HepG2 (cell line): ENCODE data around the gene KIAA1958. TPM values are rescaled to one million over a fixed set of nuclear protein-coding genes. Genes with fewer than 3 reads are reported as not detected.

Experiments used
- ATAC-seq: fragments of 200-7000 bp; cut with Tn5 transposase; 3 replicates; pipeline ENCODE4 v1.9.1; 2020; ENCODE audit warnings: mild to moderate bottlenecking, moderate library complexity
- BruUV-seq: library from RNA; stranded (reverse); fragments of 400-500 nt; replicated peaks from 2 replicates; lab custom pipeline; 2021; lab: Mats Ljungman, UMichigan
- CTCF ChIA-PET: fragments of 300-600 bp; formaldehyde crosslinking; extraction: SDS; loops from one replicate; lab custom pipeline; 2021; ENCODE audit warnings: low total read pairs, inconsistent platforms, low intra/inter-chr PET ratio; lab: Yijun Ruan, JAX
- POLR2A ChIA-PET: fragments of 350-600 bp; sonication (Branson Sonifier 250); formaldehyde crosslinking; loops from one replicate; lab custom pipeline; 2020; ENCODE audit warnings: antibody characterized with exemption, inconsistent platforms; lab: Yijun Ruan, JAX
- DNase-seq: peaks from one replicate; pipeline ENCODE4 v3.0.0-alpha.2; 2015; ENCODE audit warnings: low spot score
- FAIRE-seq: peaks from 3 replicates; lab custom pipeline; 2011; peaks lifted over from hg19 to GRCh38; lab: Jason Lieb, UNC
- H2AFZ ChIP-seq: one replicate; pipeline ENCODE4 v1.6.1; 2011; ENCODE audit warnings: low read length, inconsistent platforms
- H3K27ac ChIP-seq: fragments of 300-600 bp; 3 replicates; pipeline ENCODE4 v1.8.0; 2011; ENCODE audit warnings: mixed run types, mild to moderate bottlenecking, mixed read lengths, low read length, inconsistent platforms; ENCODE audit not compliant: insufficient read depth; ENCODE audit errors: extremely low read length
- H3K27me3 ChIP-seq, 2 experiments: fragments of 200-600 bp in 1 of 2; 2 replicates in 1 of 2; 3 replicates in 1 of 2; pipeline versions ENCODE4 v1.6.0 to v1.8.0; 2011; ENCODE audit warnings: low read length in 2 of 2, mild to moderate bottlenecking in 2 of 2, moderate library complexity in 2 of 2, inconsistent platforms in 1 of 2; ENCODE audit not compliant: insufficient read depth in 2 of 2, control insufficient read depth in 1 of 2
- H3K36me3 ChIP-seq, 2 experiments: fragments of 200-600 bp in 1 of 2; replicated peaks in 1 of 2; 2 replicates in 1 of 2; 3 replicates in 1 of 2; pipeline versions ENCODE4 v1.5.1 to v1.8.0; 2011; ENCODE audit warnings: low read length in 2 of 2, inconsistent platforms in 1 of 2; ENCODE audit not compliant: insufficient read depth in 2 of 2, control insufficient read depth in 1 of 2
- H3K4me1 ChIP-seq: 2 replicates; pipeline ENCODE4 v1.5.1; 2012; ENCODE audit warnings: low read length, inconsistent platforms; ENCODE audit not compliant: insufficient read depth
- H3K4me2 ChIP-seq: 2 replicates; pipeline ENCODE4 v1.6.0; 2011; ENCODE audit warnings: low read depth, low read length, inconsistent platforms
- H3K4me3 ChIP-seq, 3 experiments: fragments of 200-600 bp in 1 of 3; sonication (generic), shearing (Covaris generic) in 1 of 3; replicated peaks in 1 of 3; 2 replicates each; pipeline ENCODE4 v1.5.1; 2011 to 2016; ENCODE audit warnings: low read length in 3 of 3, inconsistent platforms in 2 of 3, low read depth in 2 of 3, mild to moderate bottlenecking in 2 of 3, control low read depth in 1 of 3, mixed read lengths in 1 of 3; ENCODE audit not compliant: insufficient read depth in 1 of 3
- H3K79me2 ChIP-seq: one replicate; pipeline ENCODE4 v1.6.1; 2011; ENCODE audit warnings: low read length, inconsistent platforms; ENCODE audit not compliant: insufficient read depth
- H3K9ac ChIP-seq: 2 replicates; pipeline ENCODE4 v1.6.0; 2011; ENCODE audit warnings: mild to moderate bottlenecking, low read depth, low read length, inconsistent platforms; ENCODE audit not compliant: insufficient read depth
- H3K9me3 ChIP-seq: 2 replicates; pipeline ENCODE4 v1.5.1; 2012; ENCODE audit warnings: mild to moderate bottlenecking, low read length
- H4K20me1 ChIP-seq: 2 replicates; pipeline ENCODE4 v1.6.0; 2011; ENCODE audit warnings: inconsistent platforms, mild to moderate bottlenecking, low read length, moderate library complexity; ENCODE audit not compliant: insufficient read depth
- ASH2L ChIP-seq: fragments of 300-600, 200-600 bp; sonication (generic); IDR thresholded peaks from 2 replicates; pipeline ENCODE4 v1.7.0; 2017; ENCODE audit warnings: low read depth, mild to moderate bottlenecking, moderate library complexity, mixed read lengths, low read length; ENCODE audit not compliant: insufficient read length
- HNRNPLL ChIP-seq: fragments of 200-400 bp; formaldehyde crosslinking; IDR thresholded peaks from 2 replicates; pipeline ENCODE4 v1.6.1; 2017; ENCODE audit warnings: mild to moderate bottlenecking, low read depth, low read length; ENCODE audit not compliant: poor library complexity, severe bottlenecking
- RAD51 ChIP-seq: fragments of 450-650 bp; IDR thresholded peaks from 2 replicates; pipeline ENCODE4 v1.6.1; 2016; ENCODE audit warnings: borderline replicate concordance
- RBM22 ChIP-seq: fragments of 200-400 bp; formaldehyde crosslinking; optimal IDR thresholded peaks from 2 replicates; pipeline ENCODE3; 2017; ENCODE audit warnings: mild to moderate bottlenecking, low read length, moderate library complexity
- TEAD2 ChIP-seq: sonication (generic); formaldehyde crosslinking; IDR thresholded peaks from 2 replicates; pipeline ENCODE4 v1.9.0; 2021; ENCODE audit warnings: missing genetic modification reagents
- YY1 ChIP-seq: IDR thresholded peaks from 2 replicates; pipeline ENCODE4 v1.6.1; 2011; ENCODE audit warnings: low read length, low read depth, moderate library complexity, mild to moderate bottlenecking; ENCODE audit not compliant: insufficient read depth, insufficient replicate concordance
- ZBTB21 ChIP-seq: sonication (generic); formaldehyde crosslinking; IDR thresholded peaks from 2 replicates; pipeline ENCODE4 v1.4.0; 2020; ENCODE audit warnings: missing genetic modification reagents
- ZC3H4 ChIP-seq: sonication (generic); formaldehyde crosslinking; IDR thresholded peaks from 2 replicates; pipeline ENCODE4 v1.4.0; 2020; ENCODE audit warnings: missing genetic modification reagents, borderline replicate concordance
- ZNF180 ChIP-seq: sonication (generic); formaldehyde crosslinking; IDR thresholded peaks from 2 replicates; pipeline ENCODE4 v1.4.0; 2020; ENCODE audit warnings: low read depth, missing genetic modification reagents, borderline replicate concordance
- ZNF256 ChIP-seq: sonication (generic); formaldehyde crosslinking; conservative IDR thresholded peaks from 2 replicates; pipeline ENCODE4 v1.4.0; 2020; ENCODE audit warnings: missing genetic modification reagents
- ZNF589 ChIP-seq: sonication (generic); formaldehyde crosslinking; conservative IDR thresholded peaks from 2 replicates; pipeline ENCODE4 v1.8.0; 2022; ENCODE audit warnings: mild to moderate bottlenecking, moderate library complexity, missing genetic modification reagents
- ZNF724P ChIP-seq: sonication (generic); formaldehyde crosslinking; IDR thresholded peaks from 2 replicates; pipeline ENCODE4 v1.8.0; 2022; ENCODE audit warnings: missing genetic modification reagents, borderline replicate concordance
- ZNF782 ChIP-seq: sonication (generic); formaldehyde crosslinking; IDR thresholded peaks from 2 replicates; pipeline ENCODE4 v1.4.0; 2020; ENCODE audit warnings: missing genetic modification reagents, mild to moderate bottlenecking, borderline replicate concordance
- WGBS: methylation state at CpG from one replicate; pipeline ENCODE4 v1.1.6; 2017; ENCODE audit warnings: low lambda C conversion rate; 5-methylcytosine and 5-hydroxymethylcytosine counted together
- in situ Hi-C: cut with HindIII; loops from 2 replicates; pipeline ENCODE4 v1.10.0; 2017; ENCODE audit warnings: low pct_unique_long_range_greater_than_20kb; ENCODE audit not compliant: extremely low pct_ligation_motif_present
- intact Hi-C: fragments of 100-400 bp; cut with micrococcal nuclease; formaldehyde crosslinking; loops from one replicate; pipeline ENCODE4 v1.10.0; 2022; ENCODE audit not compliant: unreplicated experiment
- polyA plus RNA-seq, 8 experiments: library from polyadenylated mRNA; depleted of rRNA in 3 of 8; stranded (reverse) in 7 of 8; unstranded in 1 of 8; fragments of >200 nt; fragmentation: Illumina TruSeq in 4 of 8; extraction: Trizol in 4 of 8; gene quantifications; 2 replicates each; pipeline versions ENCODE4 v1.2.1 to v1.2.3, GENCODE V29; 2011 to 2016; ENCODE audit warnings: low read depth in 4 of 8, missing spikeins in 1 of 8, mixed read lengths in 1 of 8; ENCODE audit not compliant: insufficient read depth in 1 of 8
- total RNA-seq, 5 experiments: library from RNA; depleted of rRNA; stranded (reverse); fragments of >200 nt; fragmentation: Illumina TruSeq; extraction: Trizol; gene quantifications; 2 replicates each; pipeline ENCODE4 v1.2.3, GENCODE V29; 2016; ENCODE audit warnings: low read depth in 1 of 5
- TF ChIP-seq, protein P1 (sequence below): IDR thresholded peaks from 2 replicates; pipeline ENCODE4 v1.6.1; 2016; ENCODE audit warnings: mild to moderate bottlenecking
- TF ChIP-seq, protein P2 (sequence below): sonication (generic); formaldehyde crosslinking; conservative IDR thresholded peaks from 2 replicates; pipeline ENCODE4 v1.8.1; 2023; ENCODE audit warnings: missing genetic modification reagents
- TF ChIP-seq, protein P3 (sequence below): sonication (generic); formaldehyde crosslinking; IDR thresholded peaks from 2 replicates; pipeline ENCODE4 v1.8.0; 2022; ENCODE audit warnings: missing genetic modification reagents, mild to moderate bottlenecking, inconsistent platforms, borderline replicate concordance
- TF ChIP-seq, protein P4 (sequence below): sonication (generic); formaldehyde crosslinking; IDR thresholded peaks from 2 replicates; pipeline ENCODE4 v1.8.0; 2022; ENCODE audit warnings: mild to moderate bottlenecking, missing genetic modification reagents, borderline replicate concordance

KIAA1958 gene
- total and polyA plus RNA-seq, 2 of the 13 experiments (the other 11 are each of a cell fraction or from before 2014, with no cell fraction given): 8.5 to 10.3 TPM

DNA sequence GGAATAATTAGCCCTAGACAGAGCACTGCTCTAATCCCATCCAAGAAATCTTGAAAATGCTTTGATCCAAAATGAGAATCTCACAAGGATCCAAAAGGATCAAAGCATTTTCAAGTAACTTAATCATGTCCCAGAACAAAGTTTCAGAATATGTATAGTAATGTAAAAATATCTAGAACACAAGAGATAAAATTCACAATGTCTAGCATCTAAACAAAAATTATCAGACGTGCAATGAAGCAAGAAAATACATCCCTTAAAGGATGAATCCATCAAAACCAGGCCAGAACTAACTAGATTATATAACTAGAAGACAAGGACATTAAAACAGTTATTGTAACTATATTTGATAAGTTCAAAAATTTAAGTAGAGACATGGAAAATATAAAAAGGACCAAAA is 162.0 kb downstream of the KIAA1958 start (continued):
- TF ChIP-seq, protein P1, sequence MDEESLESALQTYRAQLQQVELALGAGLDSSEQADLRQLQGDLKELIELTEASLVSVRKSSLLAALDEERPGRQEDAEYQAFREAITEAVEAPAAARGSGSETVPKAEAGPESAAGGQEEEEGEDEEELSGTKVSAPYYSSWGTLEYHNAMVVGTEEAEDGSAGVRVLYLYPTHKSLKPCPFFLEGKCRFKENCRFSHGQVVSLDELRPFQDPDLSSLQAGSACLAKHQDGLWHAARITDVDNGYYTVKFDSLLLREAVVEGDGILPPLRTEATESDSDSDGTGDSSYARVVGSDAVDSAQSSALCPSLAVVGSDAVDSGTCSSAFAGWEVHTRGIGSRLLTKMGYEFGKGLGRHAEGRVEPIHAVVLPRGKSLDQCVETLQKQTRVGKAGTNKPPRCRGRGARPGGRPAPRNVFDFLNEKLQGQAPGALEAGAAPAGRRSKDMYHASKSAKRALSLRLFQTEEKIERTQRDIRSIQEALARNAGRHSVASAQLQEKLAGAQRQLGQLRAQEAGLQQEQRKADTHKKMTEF (CRISPR knock-in tag): no peak

DNA sequence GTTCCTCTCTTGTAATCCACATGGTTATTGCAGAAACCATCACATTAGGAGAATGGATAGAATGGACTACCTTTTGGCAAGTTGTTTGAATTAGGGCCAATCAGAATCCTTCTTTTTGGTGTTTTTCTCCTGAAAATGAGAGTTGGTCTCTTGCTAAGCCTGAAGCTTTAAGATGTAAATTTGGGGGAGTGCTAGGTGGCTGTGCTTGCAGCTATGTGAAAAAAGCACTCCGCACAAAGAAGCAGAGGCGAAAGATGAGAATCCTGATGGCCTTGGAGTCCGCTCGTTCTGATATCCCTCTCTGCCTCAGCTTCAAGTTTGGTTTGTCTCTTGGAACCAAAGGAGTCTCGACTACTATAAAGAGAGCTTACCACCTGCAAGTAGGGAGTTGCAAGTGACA is 167.7 kb downstream of the KIAA1958 start:
- Histone ChIP-seq H3K4me1 (no peaks in the 10 kb centered on the region), H3K4me2 (no peak overlapping the region), H3K27me3 (no peaks in the 10 kb centered on the region), H4K20me1 (no peaks in the 10 kb centered on the region), H3K4me3 (no peak overlapping the region), H3K79me2 (no peaks in the 10 kb centered on the region), H3K36me3 (peaks cover under 1 to 7% of the 10 kb centered on the region in 2 experiments; a peak in 3 of 5 replicates), H3K27ac (no peak overlapping the region), H3K9ac (no peak overlapping the region), H2AFZ (no peak overlapping the region), H3K9me3 (no peaks in the 10 kb centered on the region)
- intact Hi-C loops (no loop called here), in situ Hi-C loops (no loop called here)
- FAIRE-seq (no peak), DNase-seq (no peak), ATAC-seq (no peak)
- POLR2A ChIA-PET: no interaction called here
- CTCF ChIA-PET: no interaction called here
- WGBS: 95% methylated on average over 5 of the region's 5 CpGs
- no TSS peak for BruUV-seq
- TF ChIP-seq, protein P2, sequence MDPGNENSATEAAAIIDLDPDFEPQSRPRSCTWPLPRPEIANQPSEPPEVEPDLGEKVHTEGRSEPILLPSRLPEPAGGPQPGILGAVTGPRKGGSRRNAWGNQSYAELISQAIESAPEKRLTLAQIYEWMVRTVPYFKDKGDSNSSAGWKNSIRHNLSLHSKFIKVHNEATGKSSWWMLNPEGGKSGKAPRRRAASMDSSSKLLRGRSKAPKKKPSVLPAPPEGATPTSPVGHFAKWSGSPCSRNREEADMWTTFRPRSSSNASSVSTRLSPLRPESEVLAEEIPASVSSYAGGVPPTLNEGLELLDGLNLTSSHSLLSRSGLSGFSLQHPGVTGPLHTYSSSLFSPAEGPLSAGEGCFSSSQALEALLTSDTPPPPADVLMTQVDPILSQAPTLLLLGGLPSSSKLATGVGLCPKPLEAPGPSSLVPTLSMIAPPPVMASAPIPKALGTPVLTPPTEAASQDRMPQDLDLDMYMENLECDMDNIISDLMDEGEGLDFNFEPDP (CRISPR knock-in tag): no peak
- TF ChIP-seq ZNF589 (CRISPR knock-in tag): no peak
- TF ChIP-seq ZBTB21 (CRISPR knock-in tag): no peak
- TF ChIP-seq, protein P3, sequence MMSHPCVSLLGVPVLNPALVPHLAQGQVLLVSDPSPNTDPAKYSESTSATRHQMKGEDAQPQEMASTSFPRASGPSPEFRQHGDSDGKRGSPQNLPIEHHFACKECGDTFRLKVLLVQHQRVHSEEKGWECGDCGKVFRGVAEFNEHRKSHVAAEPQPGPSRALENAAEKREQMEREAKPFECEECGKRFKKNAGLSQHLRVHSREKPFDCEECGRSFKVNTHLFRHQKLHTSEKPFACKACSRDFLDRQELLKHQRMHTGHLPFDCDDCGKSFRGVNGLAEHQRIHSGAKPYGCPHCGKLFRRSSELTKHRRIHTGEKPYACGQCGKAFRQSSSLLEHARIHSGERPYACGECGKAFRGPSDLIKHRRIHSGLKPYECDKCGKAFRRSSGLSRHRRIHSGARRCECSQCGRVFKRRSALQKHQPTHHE: no peak
- TF ChIP-seq ZNF256 (CRISPR knock-in tag): no peak
- TF ChIP-seq ASH2L: no peak
- no peak for TF ChIP-seq TEAD2 (CRISPR knock-in tag)
- TF ChIP-seq ZC3H4 (CRISPR knock-in tag): no peak
- TF ChIP-seq ZNF180 (CRISPR knock-in tag): no peak
- no peak for TF ChIP-seq ZNF782 (CRISPR knock-in tag)
- TF ChIP-seq, protein P4, sequence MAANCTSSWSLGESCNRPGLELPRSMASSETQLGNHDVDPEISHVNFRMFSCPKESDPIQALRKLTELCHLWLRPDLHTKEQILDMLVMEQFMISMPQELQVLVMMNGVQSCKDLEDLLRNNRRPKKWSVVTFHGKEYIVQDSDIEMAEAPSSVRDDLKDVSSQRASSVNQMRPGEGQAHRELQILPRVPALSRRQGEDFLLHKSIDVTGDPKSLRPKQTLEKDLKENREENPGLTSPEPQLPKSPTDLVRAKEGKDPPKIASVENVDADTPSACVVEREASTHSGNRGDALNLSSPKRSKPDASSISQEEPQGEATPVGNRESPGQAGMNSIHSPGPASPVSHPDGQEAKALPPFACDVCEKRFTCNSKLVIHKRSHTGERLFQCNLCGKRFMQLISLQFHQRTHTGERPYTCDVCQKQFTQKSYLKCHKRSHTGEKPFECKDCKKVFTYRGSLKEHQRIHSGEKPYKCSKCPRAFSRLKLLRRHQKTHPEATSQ (CRISPR knock-in tag): no peak
- no peak for TF ChIP-seq RAD51
- no peak for TF ChIP-seq HNRNPLL
- TF ChIP-seq ZNF724P (CRISPR knock-in tag): no peak
- no peak for TF ChIP-seq RBM22
- TF ChIP-seq YY1: no peak
